GM12878 (cell line): ENCODE data around the gene LRBA. TPM values are rescaled to one million over a fixed set of nuclear protein-coding genes. Genes with fewer than 3 reads are reported as not detected.

ENCODE experiments used
- ATAC-seq: fragments of 200-7000 bp; cut with Tn5 transposase; 3 replicates; pipeline ENCODE4 v1.9.1; 2020; ENCODE audit warnings: mild to moderate bottlenecking, moderate library complexity
- BruUV-seq: library from RNA; stranded (reverse); fragments of 400-500 nt; replicated peaks from 2 replicates; lab custom pipeline; 2021; lab: Mats Ljungman, UMichigan
- CTCF ChIA-PET: fragments of 300-600 bp; sonication (Branson Sonifier 250); formaldehyde crosslinking; extraction: SDS; loops from one replicate; lab custom pipeline; 2021; ENCODE audit warnings: inconsistent platforms; lab: Yijun Ruan, JAX
- POLR2A ChIA-PET: fragments of 350-600 bp; formaldehyde crosslinking; extraction: SDS; loops from one replicate; lab custom pipeline; 2021; ENCODE audit warnings: inconsistent platforms; lab: Charles Lee
- RAD21 ChIA-PET: fragments of 300-600 bp; sonication (Branson Sonifier 250); formaldehyde crosslinking; loops from one replicate; lab custom pipeline; 2023; ENCODE audit warnings: antibody characterized with exemption; ENCODE audit not compliant: unreplicated experiment; lab: Charles Lee
- SMC1A ChIA-PET: fragments of 300-600 bp; sonication (Branson Sonifier 250); formaldehyde crosslinking; loops from one replicate; lab custom pipeline; 2023; ENCODE audit not compliant: unreplicated experiment, uncharacterized antibody; lab: Charles Lee
- DNase-seq: peaks from one replicate; pipeline ENCODE4 v3.0.0-alpha.2; 2011; ENCODE audit warnings: low read depth, low spot score
- FAIRE-seq: peaks from 3 replicates; lab custom pipeline; 2011; peaks lifted over from hg19 to GRCh38; lab: Jason Lieb, UNC
- H2AFZ ChIP-seq: 2 replicates; pipeline ENCODE4 v1.6.0; 2011; ENCODE audit warnings: low read depth, low read length, control low read depth; ENCODE audit not compliant: control insufficient read depth
- H3K27ac ChIP-seq: 2 replicates; pipeline ENCODE4 v1.5.1; 2011; ENCODE audit warnings: control low read depth; ENCODE audit not compliant: control insufficient read depth, insufficient read depth
- H3K27me3 ChIP-seq, 2 experiments: replicated peaks in 1 of 2; 2 replicates each; pipeline versions ENCODE4 v1.6.0 to v1.6.1; 2011; ENCODE audit warnings: low read length in 1 of 2; ENCODE audit not compliant: control insufficient read depth in 2 of 2, insufficient read depth in 2 of 2
- H3K36me3 ChIP-seq, 2 experiments: 2 replicates each; pipeline ENCODE4 v1.5.1; 2011; ENCODE audit warnings: low read length in 1 of 2; ENCODE audit not compliant: control insufficient read depth in 2 of 2, insufficient read depth in 2 of 2
- H3K4me1 ChIP-seq: 2 replicates; pipeline ENCODE4 v1.6.1; 2011; ENCODE audit warnings: mild to moderate bottlenecking, low read length, moderate library complexity, mixed read lengths; ENCODE audit not compliant: control insufficient read depth, insufficient read depth
- H3K4me2 ChIP-seq: 2 replicates; pipeline ENCODE4 v1.6.0; 2011; ENCODE audit warnings: control low read depth; ENCODE audit not compliant: control insufficient read depth, insufficient read depth
- H3K4me3 ChIP-seq: fragments of 200-600 bp; sonication (generic); 2 replicates; pipeline ENCODE4 v1.5.1; 2016
- H3K79me2 ChIP-seq: 2 replicates; pipeline ENCODE4 v1.6.0; 2011; ENCODE audit warnings: low read length; ENCODE audit not compliant: control insufficient read depth, insufficient read depth
- H3K9ac ChIP-seq: 2 replicates; pipeline ENCODE4 v1.8.0; 2011; ENCODE audit warnings: low read length, control low read depth, mixed read lengths; ENCODE audit not compliant: control insufficient read depth, insufficient read depth
- H3K9me3 ChIP-seq: replicated peaks from 3 replicates; pipeline ENCODE4 v1.5.1; 2011; ENCODE audit warnings: mild to moderate bottlenecking, low read length; ENCODE audit not compliant: control insufficient read depth, insufficient read depth
- H4K20me1 ChIP-seq: 2 replicates; pipeline ENCODE4 v1.6.0; 2011; ENCODE audit not compliant: control insufficient read depth, insufficient read depth
- DPF2 ChIP-seq: fragments of 450-650 bp; IDR thresholded peaks from 2 replicates; pipeline ENCODE4 v1.6.1; 2017; ENCODE audit warnings: mild to moderate bottlenecking
- GATAD2B ChIP-seq: fragments of 450-650 bp; conservative IDR thresholded peaks from 2 replicates; pipeline ENCODE4 v1.6.1; 2017; ENCODE audit warnings: low read depth, mild to moderate bottlenecking, moderate library complexity
- PAX8 ChIP-seq: fragments of 450-650 bp; IDR thresholded peaks from 2 replicates; pipeline ENCODE4 v1.6.1; 2017; ENCODE audit warnings: mild to moderate bottlenecking, moderate library complexity
- RUNX3 ChIP-seq: IDR thresholded peaks from 2 replicates; pipeline ENCODE4 v1.6.1; 2012; ENCODE audit warnings: low read length, inconsistent platforms
- STAT3 ChIP-seq: IDR thresholded peaks from 2 replicates; pipeline ENCODE4 v1.6.1; 2011; ENCODE audit warnings: low read depth, low read length, improper control_type of control experiment
- SUPT20H ChIP-seq: IDR thresholded peaks from 2 replicates; pipeline ENCODE4 v1.6.1; 2011; ENCODE audit warnings: low read depth, mild to moderate bottlenecking, low read length, moderate library complexity, borderline replicate concordance; ENCODE audit not compliant: control insufficient read depth
- TCF12 ChIP-seq: IDR thresholded peaks from 2 replicates; pipeline ENCODE4 v1.6.1; 2011; ENCODE audit warnings: low read depth, mild to moderate bottlenecking, low read length
- TCF3 ChIP-seq: IDR thresholded peaks from 2 replicates; pipeline ENCODE4 v1.6.1; 2012; ENCODE audit warnings: low read depth, mild to moderate bottlenecking, low read length, borderline replicate concordance; ENCODE audit not compliant: insufficient read depth
- WGBS: methylation state at CpG from one replicate; pipeline ENCODE4 v1.1.6; 2016; ENCODE audit warnings: low lambda C conversion rate; ENCODE audit not compliant: insufficient replicate concordance, insufficient coverage; ENCODE audit errors: missing lambda C conversion rate; 5-methylcytosine and 5-hydroxymethylcytosine counted together
- in situ Hi-C: fragments of 300-500 bp; cut with MboI; formaldehyde crosslinking; loops from 9 replicates; pipeline ENCODE4 v1.14.3; 2018; ENCODE audit warnings: mixed read lengths
- intact Hi-C: fragments of 100-400 bp; cut with micrococcal nuclease; formaldehyde crosslinking; loops from one replicate; pipeline ENCODE4 v1.14.2; 2022; ENCODE audit not compliant: unreplicated experiment
- polyA plus RNA-seq, 11 experiments: library from polyadenylated mRNA; depleted of rRNA in 4 of 11; unstranded in 6 of 11; stranded (reverse) in 5 of 11; fragments of >200 nt; fragmentation: Nextera tagmentation in 4 of 11; fragmentation: Illumina TruSeq in 1 of 11; extraction: Ambion mirVana in 4 of 11; extraction: Trizol in 1 of 11; gene quantifications; 1 replicate in 1 of 11; 2 replicates in 10 of 11; pipeline versions ENCODE4 v1.2.1 to v1.2.3, GENCODE V29; 2011 to 2016; ENCODE audit warnings: inconsistent platforms in 2 of 11, missing spikeins in 2 of 11, low read depth in 1 of 11
- total RNA-seq, 4 experiments: library from RNA; depleted of rRNA in 3 of 4; stranded (reverse); fragments of >200 nt in 3 of 4; fragmentation: Illumina TruSeq in 1 of 4; extraction: Trizol in 1 of 4; gene quantifications; 2 replicates each; pipeline versions ENCODE4 v1.2.1 to v1.2.3, GENCODE V29; 2013 to 2021
- TF ChIP-seq, protein P1 (sequence below): fragments of 450-650 bp; IDR thresholded peaks from 2 replicates; pipeline ENCODE4 v1.6.1; 2017; ENCODE audit warnings: mild to moderate bottlenecking, moderate library complexity

The LRBA gene
- total and polyA plus RNA-seq, 10 of the 15 experiments (the other 5 are each of a cell fraction or from before 2014, with no cell fraction given), result 20.3 to 93.4 (median 55.0) TPM

DNA sequence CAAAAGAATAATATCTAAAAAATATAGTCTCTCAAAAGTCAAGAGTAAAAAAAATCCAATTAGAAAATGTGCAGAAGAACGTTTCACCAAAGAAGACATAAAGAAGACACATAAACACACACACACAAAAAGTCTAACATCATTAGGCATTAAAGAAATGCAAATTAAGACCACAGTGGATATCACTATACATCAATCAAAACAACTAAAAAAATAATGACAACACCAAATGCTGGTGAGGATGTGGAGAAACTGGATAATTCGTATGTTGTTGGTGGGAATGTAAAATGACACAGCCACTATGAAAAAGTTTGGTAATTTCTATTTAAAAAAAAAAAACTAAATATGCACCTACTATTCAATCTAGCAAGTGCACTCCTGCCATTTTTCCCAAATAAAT lies 66.4 kb downstream of the LRBA start:
- ChIA-PET CTCF (interaction anchor here (0.7 to 1.1 kb wide), 3 partner anchors 12 to 168 kb away, joined by 3 to 6 read pairs (median 3); no protein-coding TSS in a partner anchor), POLR2A (no interaction called here), RAD21 (interaction anchor here (1.5 to 2.0 kb wide), 2 partner anchors 14 to 64 kb away, joined by 4 to 7 read pairs; no protein-coding TSS in a partner anchor), SMC1A (interaction anchor here (0.6 to 4.7 kb wide), 4 partner anchors 13 to 492 kb away, joined by 3 to 30 read pairs (median 10); no protein-coding TSS in a partner anchor)
- in situ Hi-C loops, result no loop called here
- WGBS, result 96% methylated on average over 2 of the region's 2 CpGs
- no peaks in the 10 kb centered on the region for H3K27me3 ChIP-seq
- ATAC-seq, result no peak
- no peak overlapping the region for H2AFZ ChIP-seq
- H3K79me2 ChIP-seq, result peaks cover 29% of the 10 kb centered on the region
- H3K36me3 ChIP-seq, result no peaks in the 10 kb centered on the region
- no peak for TF ChIP-seq DPF2
- TF ChIP-seq SUPT20H, result no peak
- TF ChIP-seq TCF12, result no peak
- TF ChIP-seq TCF3, result no peak
- TF ChIP-seq, protein P1, sequence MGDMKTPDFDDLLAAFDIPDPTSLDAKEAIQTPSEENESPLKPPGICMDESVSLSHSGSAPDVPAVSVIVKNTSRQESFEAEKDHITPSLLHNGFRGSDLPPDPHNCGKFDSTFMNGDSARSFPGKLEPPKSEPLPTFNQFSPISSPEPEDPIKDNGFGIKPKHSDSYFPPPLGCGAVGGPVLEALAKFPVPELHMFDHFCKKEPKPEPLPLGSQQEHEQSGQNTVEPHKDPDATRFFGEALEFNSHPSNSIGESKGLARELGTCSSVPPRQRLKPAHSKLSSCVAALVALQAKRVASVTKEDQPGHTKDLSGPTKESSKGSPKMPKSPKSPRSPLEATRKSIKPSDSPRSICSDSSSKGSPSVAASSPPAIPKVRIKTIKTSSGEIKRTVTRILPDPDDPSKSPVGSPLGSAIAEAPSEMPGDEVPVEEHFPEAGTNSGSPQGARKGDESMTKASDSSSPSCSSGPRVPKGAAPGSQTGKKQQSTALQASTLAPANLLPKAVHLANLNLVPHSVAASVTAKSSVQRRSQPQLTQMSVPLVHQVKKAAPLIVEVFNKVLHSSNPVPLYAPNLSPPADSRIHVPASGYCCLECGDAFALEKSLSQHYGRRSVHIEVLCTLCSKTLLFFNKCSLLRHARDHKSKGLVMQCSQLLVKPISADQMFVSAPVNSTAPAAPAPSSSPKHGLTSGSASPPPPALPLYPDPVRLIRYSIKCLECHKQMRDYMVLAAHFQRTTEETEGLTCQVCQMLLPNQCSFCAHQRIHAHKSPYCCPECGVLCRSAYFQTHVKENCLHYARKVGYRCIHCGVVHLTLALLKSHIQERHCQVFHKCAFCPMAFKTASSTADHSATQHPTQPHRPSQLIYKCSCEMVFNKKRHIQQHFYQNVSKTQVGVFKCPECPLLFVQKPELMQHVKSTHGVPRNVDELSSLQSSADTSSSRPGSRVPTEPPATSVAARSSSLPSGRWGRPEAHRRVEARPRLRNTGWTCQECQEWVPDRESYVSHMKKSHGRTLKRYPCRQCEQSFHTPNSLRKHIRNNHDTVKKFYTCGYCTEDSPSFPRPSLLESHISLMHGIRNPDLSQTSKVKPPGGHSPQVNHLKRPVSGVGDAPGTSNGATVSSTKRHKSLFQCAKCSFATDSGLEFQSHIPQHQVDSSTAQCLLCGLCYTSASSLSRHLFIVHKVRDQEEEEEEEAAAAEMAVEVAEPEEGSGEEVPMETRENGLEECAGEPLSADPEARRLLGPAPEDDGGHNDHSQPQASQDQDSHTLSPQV, result no peak
- no peak for TF ChIP-seq RUNX3
- TF ChIP-seq GATAD2B, result no peak
- TF ChIP-seq STAT3, result no peak
- TF ChIP-seq PAX8, result no peak
- H3K9ac ChIP-seq, result no peak overlapping the region
- no peak overlapping the region for H3K27ac ChIP-seq
- DNase-seq, result no peak
- no peak overlapping the region for H3K4me3 ChIP-seq
- H3K4me2 ChIP-seq, result no peak overlapping the region
- no peaks in the 10 kb centered on the region for H4K20me1 ChIP-seq
- H3K9me3 ChIP-seq, result no peaks in the 10 kb centered on the region; the same call in 2 of the 3 replicates
- intact Hi-C loops, result no loop called here
- FAIRE-seq, result no peak
- H3K4me1 ChIP-seq, result peaks cover 19% of the 10 kb centered on the region
- BruUV-seq, result no TSS peak
